Mesenchymal stem cell (in vitro differentiated cells and primary cell): ENCODE measurements around the gene VGLL2.

Source experiments
- DNase-seq: peaks from one replicate; pipeline ENCODE4 v3.0.0-alpha.2; 2013
- H2AFZ ChIP-seq: one replicate; pipeline ENCODE4 v1.6.1; 2013; ENCODE audit warnings: low read depth, mild to moderate bottlenecking, control low read depth, inconsistent platforms, low read length, moderate library complexity
- H2AK5ac ChIP-seq: 2 replicates; pipeline ENCODE4 v1.6.1; 2013; ENCODE audit warnings: low read length, moderate library complexity, mild to moderate bottlenecking, inconsistent platforms; ENCODE audit not compliant: severe bottlenecking
- H2BK120ac ChIP-seq: one replicate; pipeline ENCODE4 v1.6.1; 2013; ENCODE audit warnings: low read depth, mild to moderate bottlenecking, inconsistent platforms, low read length, moderate library complexity
- H2BK12ac ChIP-seq, 2 experiments: one replicate each; pipeline ENCODE4 v1.6.1; 2013; ENCODE audit warnings: inconsistent platforms in 2 of 2, low read length in 2 of 2, mild to moderate bottlenecking in 2 of 2, moderate library complexity in 2 of 2, control low read depth in 1 of 2
- H2BK15ac ChIP-seq: one replicate; pipeline ENCODE4 v1.6.1; 2013; ENCODE audit warnings: mild to moderate bottlenecking, low read depth, inconsistent platforms; ENCODE audit not compliant: poor library complexity, severe bottlenecking
- H2BK5ac ChIP-seq: 2 replicates; pipeline ENCODE4 v1.6.1; 2013; ENCODE audit warnings: low read depth, mild to moderate bottlenecking, low read length, control low read depth, inconsistent platforms; ENCODE audit not compliant: poor library complexity, severe bottlenecking
- H3K14ac ChIP-seq, 2 experiments: one replicate each; pipeline ENCODE4 v1.6.1; 2013; ENCODE audit warnings: inconsistent platforms in 2 of 2, low read length in 2 of 2, control low read depth in 1 of 2, mild to moderate bottlenecking in 1 of 2, moderate library complexity in 1 of 2
- H3K18ac ChIP-seq, 2 experiments: one replicate each; pipeline ENCODE4 v1.6.1; 2013; ENCODE audit warnings: inconsistent platforms in 2 of 2, low read length in 2 of 2, control low read depth in 1 of 2, low read depth in 1 of 2, mild to moderate bottlenecking in 1 of 2
- H3K23ac ChIP-seq, 2 experiments: one replicate each; pipeline ENCODE4 v1.6.1; 2013; ENCODE audit warnings: inconsistent platforms in 2 of 2, low read length in 2 of 2, mild to moderate bottlenecking in 2 of 2, moderate library complexity in 2 of 2, control low read depth in 1 of 2
- H3K27ac ChIP-seq: 2 replicates; pipeline ENCODE4 v1.5.1; 2013; ENCODE audit warnings: mild to moderate bottlenecking, moderate library complexity, low read length, control low read depth, inconsistent platforms; ENCODE audit not compliant: poor library complexity, severe bottlenecking
- H3K27me3 ChIP-seq, 2 experiments: 2 replicates each; pipeline versions ENCODE4 v1.6.1 to v1.7.0; 2013; ENCODE audit warnings: low read length in 2 of 2, mild to moderate bottlenecking in 2 of 2, moderate library complexity in 2 of 2, control low read depth in 1 of 2, inconsistent platforms in 1 of 2; ENCODE audit not compliant: control insufficient read depth in 1 of 2, insufficient read depth in 1 of 2
- H3K36me3 ChIP-seq, 2 experiments: 2 replicates each; pipeline versions ENCODE4 v1.6.1 to v1.7.0; 2013; ENCODE audit warnings: low read length in 2 of 2, control low read depth in 1 of 2, inconsistent platforms in 1 of 2, low read depth in 1 of 2, mild to moderate bottlenecking in 1 of 2; ENCODE audit not compliant: insufficient read depth in 2 of 2, control insufficient read depth in 1 of 2
- H3K4ac ChIP-seq, 2 experiments: one replicate each; pipeline ENCODE4 v1.6.1; 2013; ENCODE audit warnings: inconsistent platforms in 2 of 2, low read length in 2 of 2, mild to moderate bottlenecking in 2 of 2, moderate library complexity in 2 of 2, control low read depth in 1 of 2, low read depth in 1 of 2
- H3K4me1 ChIP-seq: 2 replicates; pipeline ENCODE4 v1.6.1; 2013; ENCODE audit warnings: low read depth, low read length, control low read depth; ENCODE audit not compliant: control insufficient read depth, insufficient read depth
- H3K4me2 ChIP-seq: 2 replicates; pipeline ENCODE4 v1.6.1; 2013; ENCODE audit warnings: low read length, mild to moderate bottlenecking, inconsistent platforms; ENCODE audit not compliant: poor library complexity, severe bottlenecking
- H3K4me3 ChIP-seq, 2 experiments: 2 replicates each; pipeline versions ENCODE4 v1.5.1 to v1.7.0; 2013; ENCODE audit warnings: low read length in 2 of 2, mild to moderate bottlenecking in 2 of 2, control low read depth in 1 of 2, low read depth in 1 of 2; ENCODE audit not compliant: insufficient read depth in 1 of 2
- H3K79me1 ChIP-seq: replicated peaks from 2 replicates; pipeline ENCODE4 v1.6.1; 2013; ENCODE audit warnings: mild to moderate bottlenecking, control low read depth, low read length, inconsistent platforms; ENCODE audit not compliant: poor library complexity, severe bottlenecking
- H3K9ac ChIP-seq: 2 replicates; pipeline ENCODE4 v1.7.0; 2013; ENCODE audit warnings: mild to moderate bottlenecking, low read length, moderate library complexity
- H3K9me3 ChIP-seq: 2 replicates; pipeline ENCODE4 v1.7.0; 2013; ENCODE audit warnings: mild to moderate bottlenecking, low read length; ENCODE audit not compliant: control insufficient read depth
- H4K8ac ChIP-seq: one replicate; pipeline ENCODE4 v1.6.1; 2013; ENCODE audit warnings: inconsistent platforms, mild to moderate bottlenecking, low read length, moderate library complexity
- H4K91ac ChIP-seq: one replicate; pipeline ENCODE4 v1.6.1; 2013; ENCODE audit warnings: mild to moderate bottlenecking, low read length, inconsistent platforms
- WGBS: methylation state at CpG from one replicate; pipeline ENCODE4 v1.1.7; 2013; ENCODE audit warnings: mixed read lengths; 5-methylcytosine and 5-hydroxymethylcytosine counted together

VGLL2 gene

GRCh38 chr6:117275711-117276110, 10.4 kb downstream of the VGLL2 start:
- H4K8ac ChIP-seq = no peak overlapping the region
- H2BK5ac ChIP-seq = no peak overlapping the region
- H3K4me1 ChIP-seq = peaks cover 4% of the 10 kb centered on the region
- 82% methylated on average over 4 of the region's 5 CpGs for whole genome bisulfite sequencing
- H3K14ac ChIP-seq = no peak overlapping the region
- H3K36me3 ChIP-seq = peaks cover 0 to 2% of the 10 kb centered on the region in 2 experiments
- H2BK12ac ChIP-seq = no peak overlapping the region
- no peak overlapping the region for H3K4me2 ChIP-seq
- no peak overlapping the region for H3K4ac ChIP-seq
- H3K9me3 ChIP-seq = no peaks in the 10 kb centered on the region
- no peak overlapping the region for H3K4me3 ChIP-seq
- H3K27ac ChIP-seq = no peak overlapping the region
- no peak overlapping the region for H2AFZ ChIP-seq
- H2AK5ac ChIP-seq = no peak overlapping the region
- H2BK15ac ChIP-seq = no peak overlapping the region
- H3K27me3 ChIP-seq = peaks cover 53 to 77% of the 10 kb centered on the region in 2 experiments
- H2BK120ac ChIP-seq = no peak overlapping the region
- H3K79me1 ChIP-seq = no peaks in the 10 kb centered on the region
- no peak for DNase-seq
- H4K91ac ChIP-seq = no peak overlapping the region
- no peak overlapping the region for H3K18ac ChIP-seq
- H3K23ac ChIP-seq = no peak overlapping the region
- no peak overlapping the region for H3K9ac ChIP-seq

- Histone ChIP-seq H2BK15ac (no peak overlapping the region), H3K9ac (no peak overlapping the region), H2BK5ac (no peak overlapping the region), H2BK12ac (no peak overlapping the region), H3K4me3 (no peak overlapping the region), H3K14ac (no peak overlapping the region), H3K79me1 (no peaks in the 10 kb centered on the region), H4K8ac (no peak overlapping the region), H3K4ac (no peak overlapping the region), H4K91ac (no peak overlapping the region), H2AFZ (no peak overlapping the region), H3K36me3 (no peaks in the 10 kb centered on the region), H3K27ac (no peak overlapping the region), H3K4me2 (no peak overlapping the region), H2AK5ac (no peak overlapping the region), H3K9me3 (no peaks in the 10 kb centered on the region), H3K4me1 (no peaks in the 10 kb centered on the region), H2BK120ac (no peak overlapping the region), H3K18ac (no peak overlapping the region), H3K27me3 (peaks cover 44 to 67% of the 10 kb centered on the region in 2 experiments), H3K23ac (no peak overlapping the region)
- DNase-seq = no peak
- whole genome bisulfite sequencing = 92% methylated on average over 8 of the region's 10 CpGs
These were observed 11.5 kb downstream of the VGLL2 start for GRCh38 chr6:117276778-117277316.

GRCh38 chr6:117280922-117281321, 15.6 kb downstream of the VGLL2 start:
- no peaks in the 10 kb centered on the region for H3K79me1 ChIP-seq
- no peak overlapping the region for H3K4me3 ChIP-seq
- peaks cover 3% of the 10 kb centered on the region for H3K9me3 ChIP-seq
- H2BK120ac ChIP-seq = no peak overlapping the region
- no peak overlapping the region for H3K23ac ChIP-seq
- H4K8ac ChIP-seq = no peak overlapping the region
- peaks cover 4 to 26% of the 10 kb centered on the region in 2 experiments for H3K27me3 ChIP-seq
- no peak overlapping the region for H3K9ac ChIP-seq
- no peak overlapping the region for H2AK5ac ChIP-seq
- H3K4ac ChIP-seq = no peak overlapping the region
- no peak overlapping the region for H3K14ac ChIP-seq
- DNase-seq = no peak
- no peak overlapping the region for H2BK15ac ChIP-seq
- WGBS = 84% methylated on average over 2 of the region's 3 CpGs
- no peak overlapping the region for H2AFZ ChIP-seq
- no peak overlapping the region for H4K91ac ChIP-seq
- H3K4me1 ChIP-seq = no peaks in the 10 kb centered on the region
- no peak overlapping the region for H3K4me2 ChIP-seq
- no peak overlapping the region for H3K27ac ChIP-seq
- H2BK5ac ChIP-seq = no peak overlapping the region
- no peaks in the 10 kb centered on the region for H3K36me3 ChIP-seq
- no peak overlapping the region for H3K18ac ChIP-seq
- H2BK12ac ChIP-seq = no peak overlapping the region

GRCh38 chr6:117288083-117288715, 22.8 kb downstream of the VGLL2 start:
- H3K27me3 ChIP-seq = no peaks in the 10 kb centered on the region
- no peak overlapping the region for H3K9ac ChIP-seq
- H3K14ac ChIP-seq = no peak overlapping the region
- H3K4ac ChIP-seq = no peak overlapping the region
- H4K91ac ChIP-seq = no peak overlapping the region
- H3K9me3 ChIP-seq = peaks cover 3% of the 10 kb centered on the region
- no peak overlapping the region for H2AK5ac ChIP-seq
- no peak for DNase-seq
- no peak overlapping the region for H2AFZ ChIP-seq
- no peak overlapping the region for H3K23ac ChIP-seq
- no peak overlapping the region for H2BK15ac ChIP-seq
- no peak overlapping the region for H3K18ac ChIP-seq
- no peak overlapping the region for H3K4me3 ChIP-seq
- H3K4me1 ChIP-seq = no peaks in the 10 kb centered on the region
- 90% methylated on average over 2 of the region's 3 CpGs for WGBS
- no peak overlapping the region for H2BK120ac ChIP-seq
- no peak overlapping the region for H2BK5ac ChIP-seq
- no peaks in the 10 kb centered on the region for H3K36me3 ChIP-seq
- no peak overlapping the region for H3K27ac ChIP-seq
- H2BK12ac ChIP-seq = no peak overlapping the region
- H4K8ac ChIP-seq = no peak overlapping the region
- no peak overlapping the region for H3K4me2 ChIP-seq
- no peaks in the 10 kb centered on the region for H3K79me1 ChIP-seq
